T-cell (primary cell): Measurements from ENCODE around the gene ITPR1. TPM values are rescaled to one million over a fixed set of nuclear protein-coding genes. Genes with fewer than 3 reads are reported as not detected.
A peak's percentile ranks its signal among the peaks of the same experiment; 100 is the strongest.

Experiments
- ATAC-seq, 4 experiments: fragments of 200-7000 bp in 3 of 4; fragments of 150-1000 bp in 1 of 4; cut with Tn5 transposase; replicated peaks in 1 of 4; 1 replicate in 3 of 4; 2 replicates in 1 of 4; pipeline ENCODE4 v1.10.0; 2021; ENCODE audit warnings: moderate library complexity in 3 of 4, mild to moderate bottlenecking in 2 of 4, moderate number of reproducible peaks in 1 of 4
- CTCF ChIA-PET, 2 donors: fragments of 300-600 bp; sonication (Branson Sonifier 250); formaldehyde crosslinking; loops; one replicate each; lab custom pipeline; 2022; ENCODE audit warnings: antibody characterized with exemption in 2 of 2; lab: Charles Lee
- POLR2A ChIA-PET, 2 donors: fragments of 300-600 bp; sonication (Branson Sonifier 250); formaldehyde crosslinking; loops; one replicate each; lab custom pipeline; 2022; ENCODE audit warnings: antibody characterized with exemption in 2 of 2; lab: Charles Lee
- DNase-seq, 35 experiments: peaks; one replicate each; pipeline versions ENCODE4 v3.0.0 to v3.0.0-alpha.2; 2013 to 2023
- H3K27ac ChIP-seq: one replicate; pipeline ENCODE4 v1.5.1; 2013; ENCODE audit warnings: low read length
- H3K27me3 ChIP-seq, 2 experiments: replicated peaks in 1 of 2; 1 replicate in 1 of 2; 2 replicates in 1 of 2; pipeline versions ENCODE4 v1.6.1 to v1.7.0; 2013; ENCODE audit warnings: low read length in 1 of 2, mixed read lengths in 1 of 2; ENCODE audit not compliant: control insufficient read depth in 2 of 2, insufficient read depth in 2 of 2; ENCODE audit errors: extremely low read depth in 1 of 2
- H3K36me3 ChIP-seq, 2 donors: 1 replicate in 1 of 2; 2 replicates in 1 of 2; pipeline versions ENCODE4 v1.6.1 to v1.7.0; 2013; ENCODE audit warnings: low read length in 1 of 2; ENCODE audit not compliant: control insufficient read depth in 2 of 2, insufficient read depth in 1 of 2; ENCODE audit errors: extremely low read depth in 1 of 2
- H3K4me1 ChIP-seq, 2 experiments: 1 replicate in 1 of 2; 2 replicates in 1 of 2; pipeline versions ENCODE4 v1.6.1 to v1.7.0; 2013; ENCODE audit warnings: low read length in 2 of 2, mixed read lengths in 1 of 2; ENCODE audit not compliant: insufficient read depth in 2 of 2, control insufficient read depth in 1 of 2; ENCODE audit errors: extremely low read depth in 1 of 2
- H3K4me3 ChIP-seq, 2 donors: 1 replicate in 1 of 2; 2 replicates in 1 of 2; pipeline versions ENCODE4 v1.5.1 to v1.7.0; 2013; ENCODE audit warnings: mild to moderate bottlenecking in 2 of 2, low read length in 1 of 2, moderate library complexity in 1 of 2; ENCODE audit not compliant: control insufficient read depth in 1 of 2; ENCODE audit errors: extremely low read depth in 1 of 2
- H3K9me3 ChIP-seq: 2 replicates; pipeline ENCODE4 v1.7.0; 2013
- H3K27ac Mint-ChIP-seq, 2 donors: one replicate each; pipeline ENCODE4 v1.8.0; 2020 to 2021; ENCODE audit warnings: mild to moderate bottlenecking in 2 of 2, mixed read lengths in 2 of 2
- H3K27me3 Mint-ChIP-seq, 2 donors: one replicate each; pipeline ENCODE4 v1.8.0; 2021 to 2022; ENCODE audit warnings: mixed read lengths in 2 of 2
- H3K36me3 Mint-ChIP-seq: one replicate; pipeline ENCODE4 v1.8.0; 2021; ENCODE audit warnings: mixed read lengths
- H3K4me1 Mint-ChIP-seq, 3 donors: one replicate each; pipeline ENCODE4 v1.8.0; 2020 to 2022; ENCODE audit warnings: mixed read lengths in 3 of 3, mild to moderate bottlenecking in 1 of 3
- H3K4me3 Mint-ChIP-seq, 3 donors: one replicate each; pipeline ENCODE4 v1.8.0; 2020 to 2022; ENCODE audit warnings: mild to moderate bottlenecking in 3 of 3, mixed read lengths in 3 of 3, moderate library complexity in 3 of 3
- H3K9me3 Mint-ChIP-seq, 3 donors: one replicate each; pipeline ENCODE4 v1.8.0; 2020 to 2022; ENCODE audit warnings: mixed read lengths in 3 of 3
- WGBS: methylation state at CpG from one replicate; pipeline ENCODE4 v1.1.5; 2013; ENCODE audit warnings: missing lambda C conversion rate; ENCODE audit not compliant: insufficient coverage; 5-methylcytosine and 5-hydroxymethylcytosine counted together
- total RNA-seq, 35 experiments: library from RNA in 6 of 35; stranded (reverse) in 6 of 35; fragments of 120-200 nt in 1 of 35; gene quantifications; one replicate each; pipeline versions ENCODE4 v1.2.1 to v1.2.4 and lab custom pipeline; 2013 to 2026

The ITPR1 gene
- total RNA-seq, 5 donors from 2014 or later (not counting 1 experiment from before 2014, with no cell fraction given) = 53.8 to 105 (median 73.1) TPM

DNA sequence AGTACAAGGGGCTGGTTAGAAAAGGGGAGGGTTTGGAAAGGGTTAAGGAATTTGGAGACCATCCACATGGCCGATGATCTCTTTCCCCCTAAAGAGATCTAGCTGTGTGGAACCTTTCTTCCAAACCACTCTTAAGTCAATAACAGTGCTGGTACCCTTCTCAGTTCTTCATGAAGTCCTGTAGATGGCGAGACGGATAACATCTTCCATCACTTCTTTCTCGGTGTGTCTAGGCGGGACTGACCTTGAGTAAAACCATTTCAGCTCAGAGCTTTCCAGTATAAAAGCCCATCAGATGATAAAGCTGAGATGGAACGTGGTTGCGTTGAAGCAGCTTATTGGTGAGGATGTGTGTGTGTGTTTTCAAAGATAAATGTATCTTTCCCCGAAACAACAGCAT lies 334.6 kb downstream of the ITPR1 start:
- Mint-ChIP-seq H3K27me3 (no peaks in the 10 kb centered on the region), H3K36me3 (peaks cover 22% of the 10 kb centered on the region), H3K9me3 (no peaks in the 10 kb centered on the region), H3K4me3 (peak overlapping the region in 1 of 3 donors; percentile 82), H3K4me1 (peaks cover 93 to 95% (median 94%) of the 10 kb centered on the region in 3 donors), H3K27ac (peak overlapping the region; percentile 86 to 92)
- Histone ChIP-seq H3K36me3 (peaks cover 0 to 2% of the 10 kb centered on the region in 2 donors), H3K27me3 (no peaks in the 10 kb centered on the region), H3K4me1 (peaks cover 68 to 81% of the 10 kb centered on the region in 2 experiments), H3K9me3 (no peaks in the 10 kb centered on the region), H3K4me3 (no peak overlapping the region), H3K27ac (no peak overlapping the region)
- DNase-seq (no peak), ATAC-seq (no peak)
- ChIA-PET CTCF (interaction anchor here in 1 of 2 donors (0.6 to 1.0 kb wide), 3 partner anchors 16 to 116 kb away, joined by 3 to 7 read pairs (median 3); no protein-coding TSS in a partner anchor), POLR2A (interaction anchor here in 1 of 2 donors (0.9 kb wide), 1 partner anchor 23 kb away, joined by 4 read pairs; no protein-coding TSS in a partner anchor)
- WGBS = 100% methylated on average over 1 of the region's 8 CpGs

- no peaks in the 10 kb centered on the region for H3K9me3 Mint-ChIP-seq
- H3K4me3 Mint-ChIP-seq = peak overlapping the region in 1 of 3 donors; percentile 82
- peaks cover 93 to 95% (median 94%) of the 10 kb centered on the region in 3 donors for H3K4me1 Mint-ChIP-seq
- ATAC-seq = no peak
- WGBS = 96% methylated on average over 6 of the region's 10 CpGs
- peak overlapping the region; percentile 58 for H3K27ac ChIP-seq
- no peak overlapping the region for H3K4me3 ChIP-seq
- ChIA-PET CTCF (interaction anchor here (0.6 to 1.3 kb wide), 5 partner anchors 16 to 151 kb away, joined by 3 to 5 read pairs (median 3); partner anchors contain the start of gene BHLHE40 (in 1 of the 2)), POLR2A (interaction anchor here in 1 of 2 donors (0.9 kb wide), 1 partner anchor 22 kb away, joined by 4 read pairs; no protein-coding TSS in a partner anchor)
- H3K36me3 Mint-ChIP-seq = peaks cover 16% of the 10 kb centered on the region
- H3K27me3 ChIP-seq = no peaks in the 10 kb centered on the region
- H3K27ac Mint-ChIP-seq = peak overlapping the region; percentile 86 to 92
- H3K36me3 ChIP-seq = peaks cover 0 to 4% of the 10 kb centered on the region in 2 donors
- H3K9me3 ChIP-seq = no peaks in the 10 kb centered on the region
- no peaks in the 10 kb centered on the region for H3K27me3 Mint-ChIP-seq
- no peak for DNase-seq
- peaks cover 62 to 85% of the 10 kb centered on the region in 2 experiments for H3K4me1 ChIP-seq
These were observed 335.3 kb downstream of the ITPR1 start for GRCh38 chr3:4828279-4829030.

GRCh38 chr3:4829031-4829394 lies 335.9 kb downstream of the ITPR1 start:
- H3K4me3 ChIP-seq = no peak overlapping the region
- ChIA-PET POLR2A (no interaction called here), CTCF (interaction anchor here (0.9 to 1.3 kb wide), 3 partner anchors 21 to 150 kb away, joined by 3 to 5 read pairs (median 4); partner anchors contain the start of gene BHLHE40 (in 1 of the 2))
- H3K27me3 ChIP-seq = no peaks in the 10 kb centered on the region
- Mint-ChIP-seq H3K27me3 (no peaks in the 10 kb centered on the region), H3K4me3 (peak overlapping the region; percentile 39 to 82 (median 40)), H3K36me3 (peaks cover 12% of the 10 kb centered on the region), H3K4me1 (peaks cover 93 to 95% (median 95%) of the 10 kb centered on the region in 3 donors), H3K9me3 (no peaks in the 10 kb centered on the region), H3K27ac (peak overlapping the region; percentile 85 to 86)
- peaks cover 66 to 90% of the 10 kb centered on the region in 2 experiments for H3K4me1 ChIP-seq
- DNase-seq (peak in 1 of 35 experiments; percentile 42), ATAC-seq (no peak)
- H3K9me3 ChIP-seq = no peaks in the 10 kb centered on the region
- H3K27ac ChIP-seq = peak overlapping the region; percentile 58
- WGBS = no CpG with 5 or more reads among the region's 1 CpG
- H3K36me3 ChIP-seq = peaks cover 0 to 4% of the 10 kb centered on the region in 2 donors

GRCh38 chr3:4830586-4830914 lies 337.4 kb downstream of the ITPR1 start:
- peak overlapping the region; percentile 73 for H3K27ac ChIP-seq
- H3K27ac Mint-ChIP-seq = peak overlapping the region; percentile 94 to 99
- H3K9me3 ChIP-seq = no peaks in the 10 kb centered on the region
- H3K4me1 Mint-ChIP-seq = peaks cover 93 to 95% (median 94%) of the 10 kb centered on the region in 3 donors
- DNase-seq = peak in 2 of 35 experiments; percentile 14 to 24
- H3K27me3 ChIP-seq = no peaks in the 10 kb centered on the region
- WGBS = 45% methylated on average over 4 of the region's 5 CpGs
- ATAC-seq = no peak
- peak overlapping the region; percentile 72 to 83 (median 82) for H3K4me3 Mint-ChIP-seq
- peaks cover 71 to 90% of the 10 kb centered on the region in 2 experiments for H3K4me1 ChIP-seq
- H3K36me3 ChIP-seq = peaks cover 0 to 4% of the 10 kb centered on the region in 2 donors
- H3K27me3 Mint-ChIP-seq = no peaks in the 10 kb centered on the region
- no peaks in the 10 kb centered on the region for H3K9me3 Mint-ChIP-seq
- H3K4me3 ChIP-seq = peak overlapping the region in 1 of 2 donors; percentile 20
- ChIA-PET POLR2A (interaction anchor here in 1 of 2 donors (0.9 to 1.8 kb wide), 2 partner anchors 9 to 148 kb away, joined by 4 to 13 read pairs; partner anchors contain the start of gene BHLHE40), CTCF (interaction anchor here in 1 of 2 donors (0.8 to 1.2 kb wide), 3 partner anchors 9 to 154 kb away, joined by 3 to 5 read pairs (median 3); no protein-coding TSS in a partner anchor)
- peaks cover 11% of the 10 kb centered on the region for H3K36me3 Mint-ChIP-seq

GRCh38 chr3:4831580-4831950 lies 338.4 kb downstream of the ITPR1 start:
- ChIA-PET CTCF (interaction anchor here in 1 of 2 donors (0.6 to 2.1 kb wide), 4 partner anchors 10 to 226 kb away, joined by 3 to 6 read pairs (median 4); no protein-coding TSS in a partner anchor), POLR2A (interaction anchor here (0.5 to 1.8 kb wide), 9 partner anchors 8 to 308 kb away, joined by 3 to 13 read pairs (median 4); partner anchors contain the start of gene BHLHE40 (in 1 of the 2))
- H3K27ac ChIP-seq = peak overlapping the region; percentile 73
- ATAC-seq (peak; percentile 22 to 35 (median 30)), DNase-seq (peak in 13 of 35 experiments; percentile 14 to 43 (median 26))
- Mint-ChIP-seq H3K4me1 (peaks cover 93 to 94% (median 93%) of the 10 kb centered on the region in 3 donors), H3K27me3 (no peaks in the 10 kb centered on the region), H3K36me3 (peaks cover 13% of the 10 kb centered on the region), H3K9me3 (no peaks in the 10 kb centered on the region), H3K27ac (peak overlapping the region; percentile 94 to 99), H3K4me3 (peak overlapping the region; percentile 72 to 83 (median 82))
- H3K9me3 ChIP-seq = no peaks in the 10 kb centered on the region
- no peaks in the 10 kb centered on the region for H3K27me3 ChIP-seq
- peaks cover 0 to 4% of the 10 kb centered on the region in 2 donors for H3K36me3 ChIP-seq
- peaks cover 68 to 86% of the 10 kb centered on the region in 2 experiments for H3K4me1 ChIP-seq
- whole genome bisulfite sequencing = 22% methylated on average over 4 of the region's 4 CpGs
- peak overlapping the region; percentile 20 to 36 for H3K4me3 ChIP-seq

DNA sequence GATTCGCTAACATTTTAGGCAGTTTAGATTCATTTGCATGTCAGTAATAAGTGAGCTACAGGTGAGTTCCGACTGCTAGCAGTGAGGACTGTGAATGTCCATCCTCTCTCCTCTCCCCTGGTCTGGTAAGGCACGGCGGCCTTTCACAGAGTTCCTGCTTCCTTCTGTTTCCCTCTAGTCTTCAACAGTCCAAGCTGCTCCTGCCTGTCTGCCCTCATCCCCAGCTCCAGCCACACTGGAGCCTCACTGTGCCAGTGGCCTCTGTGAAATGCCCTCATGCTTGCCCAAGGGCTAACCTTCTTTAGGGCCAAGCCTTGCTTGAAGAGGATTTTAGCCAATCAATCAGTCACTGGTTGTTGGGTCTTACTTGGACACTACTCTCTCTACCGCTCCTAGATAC lies 340.3 kb downstream of the ITPR1 start:
- H3K4me3 Mint-ChIP-seq = peak overlapping the region in 1 of 3 donors; percentile 18
- Histone ChIP-seq H3K4me1 (peaks cover 53 to 71% of the 10 kb centered on the region in 2 experiments), H3K27me3 (no peaks in the 10 kb centered on the region), H3K36me3 (peaks cover 4 to 9% of the 10 kb centered on the region in 2 donors), H3K4me3 (peak overlapping the region in 1 of 2 donors; percentile 34), H3K27ac (peak overlapping the region; percentile 75), H3K9me3 (no peaks in the 10 kb centered on the region)
- H3K27ac Mint-ChIP-seq = peak overlapping the region; percentile 85 to 90
- H3K4me1 Mint-ChIP-seq = peaks cover 84 to 91% (median 90%) of the 10 kb centered on the region in 3 donors
- peaks cover 23% of the 10 kb centered on the region for H3K36me3 Mint-ChIP-seq
- no peaks in the 10 kb centered on the region for H3K9me3 Mint-ChIP-seq
- WGBS = no CpG with 5 or more reads among the region's 5 CpGs
- ATAC-seq (no peak), DNase-seq (no peak)
- ChIA-PET POLR2A (interaction anchor here in 1 of 2 donors (1.1 to 2.7 kb wide), 2 partner anchors 146 to 151 kb away, joined by 3 to 8 read pairs; partner anchors contain the start of gene BHLHE40), CTCF (interaction anchor here in 1 of 2 donors (1.1 to 1.8 kb wide), 2 partner anchors 16 to 121 kb away, joined by 3 to 6 read pairs; no protein-coding TSS in a partner anchor)
- no peaks in the 10 kb centered on the region for H3K27me3 Mint-ChIP-seq
